GM18873 (cell line): ENCODE measurements around the gene PDC.
"Not testable (repeated sequence)": the region's sequence is repeated elsewhere in the genome, so short reads cannot be mapped to it uniquely, and the experiment has no call there.

Experiments
- ATAC-seq: cut with Tn5 transposase; IDR thresholded peaks from one replicate; pipeline ENCODE4 v1.9.1; 2021; ENCODE audit warnings: mild to moderate bottlenecking, moderate library complexity, moderate number of reproducible peaks; ENCODE audit not compliant: unreplicated experiment, low FRiP score

PDC gene

GRCh38 chr1:186473047-186473446, 12.1 kb upstream of the PDC start:
- no peak for ATAC-seq

GRCh38 chr1:186465946-186466345, 5.0 kb upstream of the PDC start:
- no peak for ATAC-seq

GRCh38 chr1:186465491-186465890, 4.6 kb upstream of the PDC start:
- ATAC-seq = not testable (repeated sequence)

- ATAC-seq = no peak
These were observed 3.0 kb upstream of the PDC start for GRCh38 chr1:186463926-186464325.

- ATAC-seq = no peak
These were observed 2.6 kb upstream of the PDC start for GRCh38 chr1:186463511-186463910.

- ATAC-seq = not testable (repeated sequence)
These were observed 1.8 kb downstream of the PDC start for GRCh38 chr1:186459161-186459560.

- ATAC-seq = no peak
These were observed 4.1 kb downstream of the PDC start for GRCh38 chr1:186456729-186457255.

GRCh38 chr1:186454981-186455380, 5.9 kb downstream of the PDC start:
- ATAC-seq = no peak

- no peak for ATAC-seq
These were observed 14.8 kb downstream of the PDC start for GRCh38 chr1:186446152-186446551.

GRCh38 chr1:186443638-186444037, 17.3 kb downstream of the PDC start:
- peak; percentile 56 for ATAC-seq

GRCh38 chr1:186442651-186443375, 18.1 kb downstream of the PDC start:
- ATAC-seq = no peak

GRCh38 chr1:186440584-186440983, 20.3 kb downstream of the PDC start:
- ATAC-seq = no peak

- no peak for ATAC-seq
These were observed 22.3 kb downstream of the PDC start for GRCh38 chr1:186438567-186438966.

GRCh38 chr1:186435336-186435735, 25.6 kb downstream of the PDC start:
- no peak for ATAC-seq

GRCh38 chr1:186429017-186429416, 31.9 kb downstream of the PDC start:
- no peak for ATAC-seq

- ATAC-seq = no peak
These were observed 34.8 kb downstream of the PDC start for GRCh38 chr1:186426118-186426517.

- ATAC-seq = no peak
These were observed 36.4 kb downstream of the PDC start for GRCh38 chr1:186424539-186424938.

GRCh38 chr1:186421446-186421845, 39.5 kb downstream of the PDC start:
- ATAC-seq = no peak

GRCh38 chr1:186420923-186421322, 40.0 kb downstream of the PDC start:
- ATAC-seq = peak; percentile 94

- ATAC-seq = no peak
These were observed 40.6 kb downstream of the PDC start for GRCh38 chr1:186420311-186420710.

GRCh38 chr1:186418503-186418902, 42.4 kb downstream of the PDC start:
- ATAC-seq = no peak

- ATAC-seq = no peak
These were observed 47.6 kb downstream of the PDC start for GRCh38 chr1:186413319-186413718.
